ENCODE data around the gene CFAP161.
"Not testable (repeated sequence)": the region's sequence is repeated elsewhere in the genome, so short reads cannot be mapped to it uniquely, and the experiment has no call there.

Gene CFAP161

GRCh38 chr15:81111018-81111417, 23.1 kb upstream of the CFAP161 start:
- Histone ChIP-seq H3K36me3 (ENCODE audit: control insufficient read depth in 1 of 2, insufficient read depth in 2 of 2, low read length in 2 of 2) (no peaks in the 10 kb centered on the region), H3K27ac (ENCODE audit: low read length) (no peak overlapping the region), H3K4me3 (ENCODE audit: low read depth in 1 of 2, low read length in 2 of 2) (no peak overlapping the region), H3K9me3 (ENCODE audit: control insufficient read depth in 1 of 2, low read length in 2 of 2) (no peaks in the 10 kb centered on the region), H3K27me3 (ENCODE audit: low read depth, low read length) (no peaks in the 10 kb centered on the region), H3K4me1 (ENCODE audit: control insufficient read depth in 1 of 2, insufficient read depth in 2 of 2, low read length in 2 of 2) (no peaks in the 10 kb centered on the region)

- Histone ChIP-seq H3K27ac (ENCODE audit: low read length) (no peak overlapping the region), H3K4me1 (ENCODE audit: control insufficient read depth in 1 of 2, insufficient read depth in 2 of 2, low read length in 2 of 2) (no peaks in the 10 kb centered on the region), H3K9me3 (ENCODE audit: control insufficient read depth in 1 of 2, low read length in 2 of 2) (no peaks in the 10 kb centered on the region), H3K4me3 (ENCODE audit: low read depth in 1 of 2, low read length in 2 of 2) (no peak overlapping the region), H3K36me3 (ENCODE audit: control insufficient read depth in 1 of 2, insufficient read depth in 2 of 2, low read length in 2 of 2) (no peaks in the 10 kb centered on the region), H3K27me3 (ENCODE audit: low read depth, low read length) (no peaks in the 10 kb centered on the region)
Observed at GRCh38 chr15:81111510-81112470, 22.3 kb upstream of the CFAP161 start.

DNA sequence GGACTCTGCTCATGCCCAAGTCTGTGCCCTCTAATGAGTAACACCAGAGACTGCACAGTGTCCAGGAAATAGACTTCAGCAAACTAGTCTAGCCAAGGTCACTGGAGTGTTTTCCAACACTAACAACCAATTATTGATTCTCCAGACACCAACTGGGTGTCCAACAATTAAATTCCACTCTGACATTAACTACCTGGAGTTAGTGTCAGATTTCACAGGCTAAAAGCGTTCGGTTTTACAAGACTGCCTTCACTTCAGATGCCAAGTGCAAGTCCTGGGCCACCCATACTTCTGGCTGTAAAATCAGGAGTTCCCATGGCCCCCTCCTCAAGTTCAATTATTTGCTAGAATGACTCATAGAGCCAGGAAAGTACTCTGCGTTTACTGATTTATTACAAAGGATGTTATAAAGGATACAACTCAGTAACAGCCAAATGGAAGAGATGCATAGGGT, 20.8 kb upstream of the CFAP161 start:
- H3K4me3 ChIP-seq (ENCODE audit: low read depth in 1 of 2, low read length in 2 of 2), result no peak overlapping the region
- no peaks in the 10 kb centered on the region for H3K27me3 ChIP-seq (ENCODE audit: low read depth, low read length)
- H3K36me3 ChIP-seq (ENCODE audit: control insufficient read depth in 1 of 2, insufficient read depth in 2 of 2, low read length in 2 of 2), result no peaks in the 10 kb centered on the region
- no peaks in the 10 kb centered on the region for H3K9me3 ChIP-seq (ENCODE audit: control insufficient read depth in 1 of 2, low read length in 2 of 2)
- no peak overlapping the region for H3K27ac ChIP-seq (ENCODE audit: low read length)
- no peaks in the 10 kb centered on the region for H3K4me1 ChIP-seq (ENCODE audit: control insufficient read depth in 1 of 2, insufficient read depth in 2 of 2, low read length in 2 of 2)

DNA sequence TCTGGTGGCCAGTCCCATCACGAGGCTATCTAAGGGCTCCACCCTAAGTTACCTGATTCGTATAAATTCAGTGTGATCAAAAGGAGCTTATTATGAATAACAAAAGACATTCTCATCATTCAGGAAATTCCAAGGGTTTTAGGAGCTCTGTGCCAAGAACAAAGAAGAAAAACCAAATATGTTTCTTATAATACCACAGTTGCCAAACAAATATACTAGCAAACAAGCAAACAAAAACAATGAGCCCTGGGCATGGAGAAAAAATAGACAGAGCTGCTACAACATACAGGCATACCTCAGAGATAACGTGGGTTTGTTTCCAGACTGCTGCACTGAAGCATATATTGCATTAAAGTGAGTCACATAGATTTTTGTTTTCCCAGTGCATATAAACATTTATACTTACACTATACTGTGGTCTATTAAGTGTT, 20.2 kb upstream of the CFAP161 start:
- Histone ChIP-seq H3K9me3 (ENCODE audit: control insufficient read depth in 1 of 2, low read length in 2 of 2) (no peaks in the 10 kb centered on the region), H3K27me3 (ENCODE audit: low read depth, low read length) (no peaks in the 10 kb centered on the region), H3K27ac (ENCODE audit: low read length) (no peak overlapping the region)

DNA sequence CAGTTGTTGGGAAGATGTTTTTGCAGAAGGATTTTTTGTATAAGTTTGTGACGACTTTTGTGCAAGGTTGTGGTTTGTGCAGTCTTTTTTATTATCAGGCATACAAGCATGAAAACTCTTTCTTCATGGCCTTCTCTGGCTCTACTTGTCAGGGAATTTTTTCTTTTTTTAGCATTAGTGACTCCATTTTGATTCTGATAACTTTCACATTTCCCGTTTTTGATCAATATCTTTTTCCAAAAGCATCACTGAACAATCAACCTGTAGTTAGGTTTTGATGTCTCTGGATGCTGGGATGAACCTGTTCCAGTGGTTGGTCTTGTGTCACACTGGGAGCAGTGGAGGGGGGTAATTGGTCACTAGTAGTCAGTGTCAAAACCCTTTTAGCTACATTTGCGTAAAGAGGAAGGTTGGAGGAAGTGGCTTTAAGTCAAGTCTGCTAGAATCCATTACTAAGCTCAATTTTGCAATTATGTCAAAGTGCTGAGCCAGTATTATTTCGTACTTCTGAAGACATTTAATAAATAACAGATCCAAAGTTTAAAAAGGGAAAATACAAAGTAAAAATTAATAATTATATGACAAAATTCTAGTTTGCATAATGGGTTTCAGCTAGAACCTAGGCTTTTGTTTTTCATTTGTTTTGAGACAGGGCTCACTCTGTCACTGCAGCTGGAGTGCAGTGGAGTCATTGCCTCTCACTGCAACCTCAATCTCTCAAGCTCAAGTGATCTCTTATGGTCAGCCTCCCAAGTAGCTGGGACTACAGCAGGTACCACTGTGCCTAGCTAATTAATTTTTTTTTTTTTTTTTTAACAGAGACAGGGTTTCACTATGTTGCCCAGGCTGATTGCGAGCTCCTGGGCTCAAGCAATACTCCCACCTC, 18.8 kb upstream of the CFAP161 start:
- Histone ChIP-seq H3K4me3 (ENCODE audit: low read depth in 1 of 2, low read length in 2 of 2) (no peak overlapping the region), H3K36me3 (ENCODE audit: control insufficient read depth in 1 of 2, insufficient read depth in 2 of 2, low read length in 2 of 2) (no peaks in the 10 kb centered on the region), H3K27ac (ENCODE audit: low read length) (no peak overlapping the region), H3K4me1 (ENCODE audit: control insufficient read depth in 1 of 2, insufficient read depth in 2 of 2, low read length in 2 of 2) (no peaks in the 10 kb centered on the region), H3K9me3 (ENCODE audit: control insufficient read depth in 1 of 2, low read length in 2 of 2) (no peaks in the 10 kb centered on the region), H3K27me3 (ENCODE audit: low read depth, low read length) (no peaks in the 10 kb centered on the region)

More for the DNA sequence above, 20.2 kb upstream of the CFAP161 start:
- Histone ChIP-seq H3K4me1 (ENCODE audit: control insufficient read depth in 1 of 2, insufficient read depth in 2 of 2, low read length in 2 of 2) (no peaks in the 10 kb centered on the region), H3K4me3 (ENCODE audit: low read depth in 1 of 2, low read length in 2 of 2) (no peak overlapping the region), H3K36me3 (ENCODE audit: control insufficient read depth in 1 of 2, insufficient read depth in 2 of 2, low read length in 2 of 2) (no peaks in the 10 kb centered on the region)

DNA sequence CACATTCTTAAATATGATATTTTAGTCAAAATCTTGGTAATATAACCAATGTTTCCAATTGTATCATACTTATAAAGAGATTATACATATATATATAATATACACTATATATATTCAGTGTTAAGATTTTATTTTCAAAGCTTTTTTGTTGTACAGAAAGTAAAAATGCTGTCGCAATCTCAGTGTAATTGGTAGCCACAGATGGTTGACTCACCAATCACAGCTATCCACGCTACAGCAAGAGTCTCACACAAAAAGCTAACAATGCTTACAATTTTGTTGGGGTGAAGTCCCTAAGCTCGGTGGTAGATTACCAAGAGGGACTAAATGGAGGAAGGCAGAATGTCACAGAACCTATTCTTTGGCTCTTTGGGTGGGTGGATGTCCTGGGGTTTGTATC, 16.9 kb upstream of the CFAP161 start:
- Histone ChIP-seq H3K4me3 (ENCODE audit: low read depth in 1 of 2, low read length in 2 of 2) (no peak overlapping the region), H3K36me3 (ENCODE audit: control insufficient read depth in 1 of 2, insufficient read depth in 2 of 2, low read length in 2 of 2) (no peaks in the 10 kb centered on the region), H3K27me3 (ENCODE audit: low read depth, low read length) (no peaks in the 10 kb centered on the region)

GRCh38 chr15:81117581-81117980, 16.5 kb upstream of the CFAP161 start:
- no peaks in the 10 kb centered on the region for H3K9me3 ChIP-seq (ENCODE audit: control insufficient read depth in 1 of 2, low read length in 2 of 2)
- H3K27me3 ChIP-seq (ENCODE audit: low read depth, low read length), result no peaks in the 10 kb centered on the region
- H3K27ac ChIP-seq (ENCODE audit: low read length), result no peak overlapping the region
- no peaks in the 10 kb centered on the region for H3K4me1 ChIP-seq (ENCODE audit: control insufficient read depth in 1 of 2, insufficient read depth in 2 of 2, low read length in 2 of 2)
- H3K36me3 ChIP-seq (ENCODE audit: control insufficient read depth in 1 of 2, insufficient read depth in 2 of 2, low read length in 2 of 2), result no peaks in the 10 kb centered on the region
- no peak overlapping the region for H3K4me3 ChIP-seq (ENCODE audit: low read depth in 1 of 2, low read length in 2 of 2)

More for the DNA sequence above, 16.9 kb upstream of the CFAP161 start:
- Histone ChIP-seq H3K27ac (ENCODE audit: low read length) (no peak overlapping the region), H3K4me1 (ENCODE audit: control insufficient read depth in 1 of 2, insufficient read depth in 2 of 2, low read length in 2 of 2) (no peaks in the 10 kb centered on the region), H3K9me3 (ENCODE audit: control insufficient read depth in 1 of 2, low read length in 2 of 2) (no peaks in the 10 kb centered on the region)

GRCh38 chr15:81118361-81118760, 15.7 kb upstream of the CFAP161 start:
- Histone ChIP-seq H3K36me3 (ENCODE audit: control insufficient read depth in 1 of 2, insufficient read depth in 2 of 2, low read length in 2 of 2) (no peaks in the 10 kb centered on the region), H3K4me1 (ENCODE audit: control insufficient read depth in 1 of 2, insufficient read depth in 2 of 2, low read length in 2 of 2) (no peaks in the 10 kb centered on the region), H3K9me3 (ENCODE audit: control insufficient read depth in 1 of 2, low read length in 2 of 2) (no peaks in the 10 kb centered on the region), H3K27me3 (ENCODE audit: low read depth, low read length) (no peaks in the 10 kb centered on the region), H3K27ac (ENCODE audit: low read length) (no peak overlapping the region), H3K4me3 (ENCODE audit: low read depth in 1 of 2, low read length in 2 of 2) (no peak overlapping the region)

DNA sequence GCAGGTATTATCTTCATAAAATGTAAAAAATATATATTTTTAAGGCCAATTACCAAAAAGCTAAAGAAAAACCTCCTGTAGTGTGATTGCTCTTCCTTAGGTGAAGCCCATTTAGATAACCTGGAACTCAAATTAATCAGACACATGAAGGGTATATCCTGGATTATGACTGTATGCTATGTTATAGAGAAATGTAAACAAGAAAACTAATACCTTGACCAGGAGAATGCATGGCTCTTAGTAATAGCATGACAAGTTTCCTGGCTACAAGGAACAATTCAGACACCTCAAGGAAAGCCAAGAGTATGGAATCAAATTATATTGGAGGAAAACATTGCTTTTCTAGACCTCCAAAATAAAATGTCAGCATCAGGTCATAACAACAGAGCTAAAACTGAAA, 14.0 kb upstream of the CFAP161 start:
- Histone ChIP-seq H3K36me3 (ENCODE audit: control insufficient read depth in 1 of 2, insufficient read depth in 2 of 2, low read length in 2 of 2) (no peaks in the 10 kb centered on the region), H3K4me3 (ENCODE audit: low read depth in 1 of 2, low read length in 2 of 2) (no peak overlapping the region), H3K9me3 (ENCODE audit: control insufficient read depth in 1 of 2, low read length in 2 of 2) (no peaks in the 10 kb centered on the region), H3K27ac (ENCODE audit: low read length) (no peak overlapping the region), H3K27me3 (ENCODE audit: low read depth, low read length) (no peaks in the 10 kb centered on the region), H3K4me1 (ENCODE audit: control insufficient read depth in 1 of 2, insufficient read depth in 2 of 2, low read length in 2 of 2) (no peaks in the 10 kb centered on the region)

- no peaks in the 10 kb centered on the region for H3K4me1 ChIP-seq (ENCODE audit: control insufficient read depth in 1 of 2, insufficient read depth in 2 of 2, low read length in 2 of 2)
- H3K27me3 ChIP-seq (ENCODE audit: low read depth, low read length), result no peaks in the 10 kb centered on the region
- no peaks in the 10 kb centered on the region for H3K9me3 ChIP-seq (ENCODE audit: control insufficient read depth in 1 of 2, low read length in 2 of 2)
- H3K4me3 ChIP-seq (ENCODE audit: low read depth in 1 of 2, low read length in 2 of 2), result no peak overlapping the region
- H3K27ac ChIP-seq (ENCODE audit: low read length), result no peak overlapping the region
- H3K36me3 ChIP-seq (ENCODE audit: control insufficient read depth in 1 of 2, insufficient read depth in 2 of 2, low read length in 2 of 2), result no peaks in the 10 kb centered on the region
Observed at GRCh38 chr15:81126892-81127291, 7.2 kb upstream of the CFAP161 start.

GRCh38 chr15:81141478-81141877, 7.4 kb downstream of the CFAP161 start:
- not testable (repeated sequence) for H3K4me3 ChIP-seq (ENCODE audit: low read depth in 1 of 2, low read length in 2 of 2); H3K27ac ChIP-seq (ENCODE audit: low read length); H3K9me3 ChIP-seq (ENCODE audit: control insufficient read depth in 1 of 2, low read length in 2 of 2); H3K27me3 ChIP-seq (ENCODE audit: low read depth, low read length); H3K36me3 ChIP-seq (ENCODE audit: control insufficient read depth in 1 of 2, insufficient read depth in 2 of 2, low read length in 2 of 2); H3K4me1 ChIP-seq (ENCODE audit: control insufficient read depth in 1 of 2, insufficient read depth in 2 of 2, low read length in 2 of 2)

All from muscle layer of duodenum (tissue), 2 donors.